Measurements from ENCODE around the gene TAS1R3.

GRCh38 chr1:1310476-1311053 lies 20.5 kb upstream of the TAS1R3 start:
- TF ChIP-seq CTCF (conservative IDR thresholded peaks at IDR 0.05 in 1 of 2, IDR thresholded peaks at IDR 0.05 in 1 of 2; ENCODE audit: extremely low read depth in 1 of 2, insufficient read depth in 1 of 2, low read depth in 1 of 2, low read length in 2 of 2), result no peak
- no peak for TF ChIP-seq EZH2 (IDR thresholded peaks at IDR 0.05; ENCODE audit: borderline replicate concordance, low read length)
